Fibroblast of upper back skin (primary cell): ENCODE data around the gene DMKN.
"Not testable (repeated sequence)": the region's sequence is repeated elsewhere in the genome, so short reads cannot be mapped to it uniquely, and the experiment has no call there.

Source experiments
- DNase-seq: peaks from one replicate; pipeline ENCODE4 v3.0.0-alpha.2; 2013

DMKN gene

GRCh38 chr19:35491836-35492360 lies 21.6 kb downstream of the DMKN start:
- DNase-seq: no peak

- no peak for DNase-seq
Measured at GRCh38 chr19:35490364-35490763, 23.1 kb downstream of the DMKN start, which contains the start of gene KRTDAP. TSS of gene KRTDAP (minus strand) at chr19:35490464. CDS start at chr19:35490442, 22 bp downstream.

- no peak for DNase-seq
Measured at GRCh38 chr19:35488677-35489076, 24.8 kb downstream of the DMKN start.

DNA sequence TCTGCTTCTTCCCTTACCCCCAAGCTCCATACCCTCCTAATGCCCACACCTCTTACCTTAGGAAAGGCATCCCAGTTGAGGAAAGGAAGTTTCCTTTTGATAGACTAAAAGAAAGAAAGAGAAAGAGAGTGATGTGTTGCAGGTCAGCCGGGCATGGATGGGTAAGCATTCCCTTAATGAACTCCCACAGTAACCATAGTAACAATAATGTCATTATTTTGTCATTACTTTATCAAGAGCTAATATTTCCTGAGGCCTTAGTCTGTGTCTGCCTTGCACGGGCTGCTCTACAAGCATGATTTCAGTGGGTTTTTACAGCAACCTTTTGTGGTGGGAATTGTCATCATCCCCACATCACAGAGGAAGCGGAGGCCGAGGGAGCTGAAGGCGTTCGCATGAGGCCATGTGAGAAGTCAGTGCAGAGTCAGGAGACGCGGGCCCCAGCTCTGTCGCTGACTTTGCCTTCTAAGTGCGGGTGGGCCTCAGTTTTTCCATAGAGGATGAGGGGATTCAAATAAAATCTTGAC lies 25.7 kb downstream of the DMKN start:
- no peak for DNase-seq

DNA sequence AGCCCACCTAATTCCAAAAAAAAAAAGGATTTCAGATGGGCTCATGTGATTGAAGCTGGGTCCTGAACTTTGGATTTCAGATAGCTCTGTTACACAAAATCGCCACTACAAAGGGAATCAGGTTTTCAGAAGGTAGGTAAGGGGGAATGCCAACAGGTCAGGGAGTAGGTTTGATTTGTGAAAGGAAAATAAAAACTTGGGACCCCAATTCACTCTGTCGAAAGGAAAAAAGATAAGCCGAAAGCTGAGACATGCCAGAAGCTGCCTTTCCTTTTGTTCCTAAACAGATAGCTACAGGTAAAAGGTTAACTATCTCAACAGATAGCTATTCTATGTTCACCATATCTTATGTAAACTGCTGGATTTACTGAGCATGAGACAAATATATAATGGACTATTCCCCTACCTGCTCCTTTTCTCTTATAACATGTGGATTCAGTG lies 27.2 kb downstream of the DMKN start:
- DNase-seq: no peak

DNA sequence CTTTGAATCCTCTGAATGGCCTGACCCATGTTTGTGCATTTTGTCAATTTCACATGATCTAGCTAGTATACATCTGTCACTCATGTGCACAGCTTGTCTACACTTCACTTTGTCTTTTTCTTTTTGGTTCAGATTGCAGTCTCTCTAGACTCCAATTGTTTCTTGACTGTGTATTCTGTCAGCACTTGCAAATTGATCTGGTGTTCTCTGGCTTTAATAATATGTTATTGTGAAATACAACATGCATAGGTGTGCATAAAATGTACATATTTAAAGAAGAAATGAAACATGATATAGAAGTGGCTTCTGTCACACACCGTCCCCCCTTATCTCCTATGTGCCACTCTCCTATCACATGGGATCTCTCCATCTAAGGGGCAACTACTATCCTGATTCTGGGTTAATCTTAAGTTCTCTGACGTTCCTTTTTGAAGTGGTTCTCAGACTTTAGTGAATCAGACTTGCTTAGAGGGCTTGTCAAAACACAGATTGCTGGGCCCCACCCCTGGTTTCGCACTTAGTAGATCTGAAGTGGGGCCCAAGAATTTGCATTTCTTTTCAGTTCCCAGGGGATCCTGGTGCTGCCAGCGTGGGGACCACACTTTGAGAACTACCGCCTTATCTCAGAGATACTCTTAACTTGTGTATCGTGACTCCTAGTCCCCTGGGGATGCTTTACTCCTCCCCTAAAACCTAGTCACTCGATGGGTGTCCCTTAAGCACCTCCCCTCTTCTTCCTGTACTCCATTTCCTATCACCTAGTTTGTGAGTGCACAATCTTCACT lies 29.0 kb downstream of the DMKN start:
- DNase-seq: no peak

- no peak for DNase-seq
Measured at GRCh38 chr19:35483089-35483488, 30.4 kb downstream of the DMKN start.

DNA sequence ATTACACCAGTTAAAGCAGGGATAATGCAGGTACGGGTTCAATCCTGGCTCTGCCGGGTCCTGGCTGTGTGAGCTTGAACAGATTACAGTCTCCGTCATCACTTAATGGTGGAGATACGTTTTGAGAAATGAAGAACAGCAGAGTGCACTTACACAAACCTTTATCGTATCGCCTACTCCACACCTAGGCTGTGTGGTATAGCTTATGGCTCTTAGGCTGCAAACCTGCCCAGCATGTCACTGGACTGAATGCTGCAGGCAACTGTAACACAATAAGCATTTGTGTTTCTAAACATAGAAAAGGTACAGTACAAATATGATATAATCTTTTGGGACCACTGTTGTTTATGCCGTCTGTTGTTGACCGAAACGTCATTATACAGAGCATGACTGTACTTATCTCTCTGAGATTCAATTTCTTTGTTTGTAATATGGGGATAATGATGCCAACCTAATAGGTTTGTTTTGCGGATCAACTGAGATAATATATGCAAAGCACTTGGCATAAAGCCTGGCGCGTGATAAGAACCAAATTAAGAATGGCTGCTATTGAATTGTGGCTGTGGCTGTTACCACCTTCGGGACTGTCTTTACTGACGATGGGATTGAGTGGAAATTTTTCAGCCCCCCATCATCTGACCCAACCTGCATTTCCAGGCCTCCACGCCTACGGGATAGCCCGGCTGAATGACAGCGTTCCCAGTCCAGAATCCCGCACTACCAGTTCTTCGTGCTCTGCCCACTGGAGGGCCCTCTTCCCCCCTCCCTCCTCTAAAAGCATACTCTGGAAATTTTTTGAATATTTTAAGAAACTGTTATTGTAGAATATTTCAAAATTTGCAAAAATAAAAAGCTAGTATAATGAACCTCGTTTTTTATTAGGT lies 34.4 kb downstream of the DMKN start:
- no peak for DNase-seq

GRCh38 chr19:35476149-35476548 lies 37.3 kb downstream of the DMKN start:
- DNase-seq: no peak

- not testable (repeated sequence) for DNase-seq
Measured at GRCh38 chr19:35474594-35474993, 38.9 kb downstream of the DMKN start.

- DNase-seq: no peak
Measured at GRCh38 chr19:35474104-35474503, 39.3 kb downstream of the DMKN start.

DNA sequence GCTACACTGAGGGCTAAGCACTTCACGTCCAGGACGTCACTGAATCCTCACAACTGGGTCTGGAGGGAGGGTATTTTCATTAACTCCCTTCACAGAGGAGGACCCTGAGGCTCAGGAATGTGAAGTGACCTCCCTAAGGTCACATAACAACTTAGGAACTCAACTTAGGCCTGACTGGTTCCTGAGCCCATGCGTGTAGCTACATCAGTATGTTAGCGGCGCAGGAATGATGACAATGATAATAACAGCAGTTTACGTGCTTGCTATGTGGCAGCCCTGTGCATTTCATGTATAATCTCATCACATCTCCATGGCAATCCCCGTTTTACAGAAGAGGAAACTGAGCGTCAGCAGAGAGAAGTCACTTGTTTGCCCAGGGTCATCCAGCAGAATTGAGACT lies 41.5 kb downstream of the DMKN start:
- DNase-seq: no peak

DNA sequence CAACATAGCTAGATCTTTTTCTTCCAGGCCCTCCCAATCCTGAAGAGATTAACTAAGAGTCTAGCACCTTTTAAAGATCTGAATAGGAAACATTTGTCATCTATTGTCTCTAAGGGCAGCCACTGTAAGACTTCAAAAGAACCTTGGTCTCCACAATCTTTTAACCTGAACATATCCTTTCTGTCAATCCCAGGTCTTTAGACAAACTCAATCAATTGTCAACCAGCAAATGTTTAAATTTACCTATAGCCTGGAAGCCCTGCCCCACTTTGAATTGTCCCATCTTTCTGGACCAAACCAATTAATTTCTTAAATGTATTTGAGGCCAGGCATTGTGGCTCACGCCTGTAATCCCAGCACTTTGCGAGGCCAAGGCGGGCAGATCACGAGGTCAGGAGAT lies 42.4 kb downstream of the DMKN start:
- not testable (repeated sequence) for DNase-seq

DNA sequence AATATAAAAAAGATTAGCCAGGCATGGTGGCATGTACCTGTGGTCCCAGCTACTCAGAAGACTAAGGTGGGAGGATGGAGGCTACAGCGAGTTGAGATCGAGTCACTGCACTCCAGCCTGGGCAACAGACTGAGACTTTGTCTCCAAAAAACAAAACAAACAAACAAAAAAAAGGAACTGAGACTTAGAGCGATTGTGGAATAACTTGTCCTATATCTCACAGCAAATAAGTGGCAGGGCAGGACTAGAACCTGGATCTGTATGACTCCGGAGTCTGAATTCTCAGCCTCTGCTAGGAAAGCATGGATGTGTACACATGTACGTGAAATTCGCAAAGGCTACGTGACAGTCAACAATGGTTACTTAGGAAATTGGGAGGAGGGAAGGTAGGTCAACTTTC lies 43.3 kb downstream of the DMKN start:
- DNase-seq: no peak

- DNase-seq: peak; percentile 2
Measured at GRCh38 chr19:35468637-35469036, 44.8 kb downstream of the DMKN start.

- DNase-seq: no peak
Measured at GRCh38 chr19:35466259-35466658, 47.2 kb downstream of the DMKN start.

DNA sequence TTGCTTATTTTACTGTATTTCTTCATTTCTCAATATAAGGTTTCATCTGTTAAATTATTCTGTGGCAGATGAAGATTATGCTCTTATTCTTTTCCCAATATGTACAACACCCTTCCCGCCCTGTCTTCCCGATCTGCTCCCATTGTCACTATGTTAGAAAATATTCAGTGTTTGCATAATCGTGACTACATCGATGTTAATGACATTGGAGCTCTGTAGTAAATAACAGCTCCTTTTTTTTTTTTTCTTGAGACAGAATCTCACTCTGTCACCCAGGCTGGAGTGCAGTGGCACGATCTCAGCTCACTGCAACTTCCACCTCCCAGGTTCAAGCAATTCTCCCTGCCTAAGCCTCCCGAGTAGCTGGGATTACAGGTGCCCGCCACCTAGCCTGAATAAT lies 50.5 kb downstream of the DMKN start:
- not testable (repeated sequence) for DNase-seq

DNA sequence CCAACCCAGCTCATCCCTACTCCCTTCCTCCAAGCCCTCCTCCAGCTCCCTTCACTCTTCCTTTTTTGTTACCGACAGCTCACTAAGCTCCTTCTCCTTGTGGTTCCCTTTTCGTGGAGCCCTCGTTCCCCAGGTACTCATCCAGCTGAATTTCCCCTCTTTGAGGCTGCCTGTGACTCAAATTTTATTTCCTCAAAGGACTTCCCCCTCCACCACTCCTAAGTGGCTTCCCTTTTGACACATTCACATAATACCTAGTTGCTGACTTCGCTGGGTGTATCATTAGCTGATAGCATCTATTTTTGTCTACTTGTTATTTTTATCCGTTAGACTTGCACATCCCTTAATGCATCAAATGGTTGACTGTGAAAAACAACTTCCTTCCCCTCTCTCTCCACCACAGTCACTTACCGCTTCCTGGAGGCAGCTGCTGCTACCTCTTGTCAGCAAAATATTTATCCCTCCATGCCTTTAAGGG lies 50.9 kb downstream of the DMKN start:
- no peak for DNase-seq

DNA sequence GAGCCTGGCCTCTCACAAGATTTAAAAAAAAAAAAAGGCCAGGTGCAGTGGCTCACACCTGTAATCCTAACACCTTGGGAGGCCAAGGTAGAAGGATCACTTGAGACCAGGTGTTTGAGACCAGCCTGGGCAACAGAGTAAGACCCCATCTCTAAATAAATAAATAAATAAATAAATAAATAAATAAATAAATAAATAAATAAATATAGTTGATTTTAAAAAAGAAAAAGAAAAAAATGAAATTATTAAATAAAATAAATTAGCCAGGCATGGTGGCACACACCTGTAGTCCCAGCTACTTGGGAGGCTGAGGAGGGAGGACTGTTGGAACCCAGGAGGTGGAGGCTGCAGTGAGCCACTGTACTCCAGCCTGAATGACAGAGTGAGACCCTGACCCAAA lies 51.7 kb downstream of the DMKN start:
- not testable (repeated sequence) for DNase-seq

GRCh38 chr19:35461060-35461459 lies 52.4 kb downstream of the DMKN start:
- no peak for DNase-seq

- no peak for DNase-seq
Measured at GRCh38 chr19:35460608-35461007, 52.8 kb downstream of the DMKN start.

DNA sequence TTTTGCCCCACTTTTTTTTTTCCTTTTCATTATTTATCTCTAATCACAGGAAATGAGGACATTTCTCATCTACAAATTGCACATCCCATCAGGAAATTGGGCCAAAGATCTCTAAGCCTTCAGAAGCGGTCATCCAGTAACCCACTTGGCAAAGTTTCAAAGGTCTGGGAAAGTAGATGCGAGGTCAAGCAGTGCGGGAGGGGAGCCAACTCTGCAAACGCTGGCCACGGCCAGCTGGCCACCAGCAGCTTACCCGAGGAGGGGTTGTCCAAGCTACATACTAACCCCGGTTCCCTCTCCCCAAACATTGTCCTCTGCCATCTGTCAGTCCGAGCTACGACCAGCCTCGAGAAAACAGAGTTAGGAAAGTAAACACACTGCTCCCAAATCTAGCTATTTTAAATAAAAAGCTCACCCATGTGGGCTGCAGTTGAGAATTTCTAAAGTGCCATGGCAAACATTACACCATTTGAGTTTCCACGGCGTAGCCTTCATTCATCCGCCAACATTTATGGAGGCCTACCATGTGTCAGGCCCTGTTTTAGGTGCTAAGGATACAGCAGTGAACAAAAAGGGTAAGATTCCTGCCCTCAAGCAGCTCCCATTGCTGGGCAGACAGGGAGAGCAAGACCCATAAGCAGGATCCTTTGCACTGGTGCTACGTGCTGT lies 53.9 kb downstream of the DMKN start:
- no peak for DNase-seq
